Nephron (organoid): ENCODE data around the gene LYPD1.
A peak's percentile ranks its signal among the peaks of the same experiment; 100 is the strongest.

Experiments
- H3K27ac Mint-ChIP-seq, 3 experiments: 2 replicates each; pipeline ENCODE4 v1.8.0; 2020; ENCODE audit warnings: mixed read lengths in 3 of 3, mild to moderate bottlenecking in 2 of 3, moderate library complexity in 1 of 3
- H3K27me3 Mint-ChIP-seq: 2 replicates; pipeline ENCODE4 v1.8.0; 2021; ENCODE audit warnings: low read depth, mild to moderate bottlenecking, moderate library complexity, mixed read lengths
- H3K36me3 Mint-ChIP-seq: 2 replicates; pipeline ENCODE4 v1.8.0; 2020; ENCODE audit warnings: low read depth, mixed read lengths
- H3K4me1 Mint-ChIP-seq: 2 replicates; pipeline ENCODE4 v1.8.0; 2020; ENCODE audit warnings: mixed read lengths
- H3K4me3 Mint-ChIP-seq, 3 experiments: 2 replicates each; pipeline ENCODE4 v1.8.0; 2020; ENCODE audit warnings: mild to moderate bottlenecking in 3 of 3, mixed read lengths in 3 of 3, moderate library complexity in 2 of 3
- H3K9me3 Mint-ChIP-seq: 2 replicates; pipeline ENCODE4 v1.8.0; 2020; ENCODE audit warnings: mixed read lengths
- CTCF ChIP-seq, 3 experiments: fragments of 200-600 bp; sonication (generic); IDR thresholded peaks; one replicate each; pipeline ENCODE4 v1.5.0; 2021; ENCODE audit warnings: antibody characterized with exemption in 3 of 3; ENCODE audit not compliant: unreplicated experiment in 3 of 3

Gene LYPD1

GRCh38 chr2:132669908-132670495 is at the start of gene LYPD1:
Gene LYPD1, minus strand, starts transcription at chr2:132670205. Its CDS starts 273 bp downstream, at chr2:132669932.
- peak within 1 kb of the TSS in 1 of 3 experiments; percentile 22 for H3K27ac Mint-ChIP-seq
- peaks cover 10% of the 10 kb centered on the region for H3K36me3 Mint-ChIP-seq
- H3K4me3 Mint-ChIP-seq, result peak within 1 kb of the TSS; percentile 86 to 90 (median 87)
- peaks cover 84% of the 10 kb centered on the region for H3K27me3 Mint-ChIP-seq
- peaks cover 25% of the 10 kb centered on the region for H3K4me1 Mint-ChIP-seq
- H3K9me3 Mint-ChIP-seq, result no peaks in the 10 kb centered on the region
- TF ChIP-seq CTCF (IDR thresholded peaks at IDR 0.05; ENCODE audit: unreplicated experiment in 3 of 3), result no peak

GRCh38 chr2:132719480-132719879 is 49.5 kb upstream of the LYPD1 start:
- no peak for TF ChIP-seq CTCF (IDR thresholded peaks at IDR 0.05; ENCODE audit: unreplicated experiment in 3 of 3)
- H3K27me3 Mint-ChIP-seq, result no peaks in the 10 kb centered on the region
- no peak overlapping the region for H3K4me3 Mint-ChIP-seq
- no peaks in the 10 kb centered on the region for H3K36me3 Mint-ChIP-seq
- H3K4me1 Mint-ChIP-seq, result peaks cover 7% of the 10 kb centered on the region
- no peaks in the 10 kb centered on the region for H3K9me3 Mint-ChIP-seq
- no peak overlapping the region for H3K27ac Mint-ChIP-seq

- Mint-ChIP-seq H3K36me3 (no peaks in the 10 kb centered on the region), H3K9me3 (no peaks in the 10 kb centered on the region), H3K4me3 (no peak overlapping the region), H3K4me1 (peaks cover 7% of the 10 kb centered on the region), H3K27me3 (peaks cover 3% of the 10 kb centered on the region), H3K27ac (no peak overlapping the region)
- no peak for TF ChIP-seq CTCF (IDR thresholded peaks at IDR 0.05; ENCODE audit: unreplicated experiment in 3 of 3)
Measured at GRCh38 chr2:132716954-132717353, 46.9 kb upstream of the LYPD1 start.

- H3K4me3 Mint-ChIP-seq, result no peak overlapping the region
- H3K27ac Mint-ChIP-seq, result no peak overlapping the region
- H3K27me3 Mint-ChIP-seq, result peaks cover 4% of the 10 kb centered on the region
- no peaks in the 10 kb centered on the region for H3K36me3 Mint-ChIP-seq
- H3K4me1 Mint-ChIP-seq, result peaks cover 7% of the 10 kb centered on the region
- no peaks in the 10 kb centered on the region for H3K9me3 Mint-ChIP-seq
- no peak for TF ChIP-seq CTCF (IDR thresholded peaks at IDR 0.05; ENCODE audit: unreplicated experiment in 3 of 3)
Measured at GRCh38 chr2:132715386-132716351, 45.7 kb upstream of the LYPD1 start.

GRCh38 chr2:132703396-132703795 is 33.4 kb upstream of the LYPD1 start:
- Mint-ChIP-seq H3K4me3 (no peak overlapping the region), H3K27ac (no peak overlapping the region), H3K36me3 (no peaks in the 10 kb centered on the region), H3K9me3 (no peaks in the 10 kb centered on the region), H3K4me1 (no peaks in the 10 kb centered on the region), H3K27me3 (no peaks in the 10 kb centered on the region)
- no peak for TF ChIP-seq CTCF (IDR thresholded peaks at IDR 0.05; ENCODE audit: unreplicated experiment in 3 of 3)
